CD4-positive, alpha-beta T cell treated with Interleukin-10 for 1 hour (primary cell): Measurements from ENCODE around the gene IL23A.
"Not testable (repeated sequence)": the region's sequence is repeated elsewhere in the genome, so short reads cannot be mapped to it uniquely, and the experiment has no call there.

Experiments used
- DNase-seq: peaks from one replicate; pipeline ENCODE4 v3.0.0-alpha.2; 2020

The IL23A gene

DNA sequence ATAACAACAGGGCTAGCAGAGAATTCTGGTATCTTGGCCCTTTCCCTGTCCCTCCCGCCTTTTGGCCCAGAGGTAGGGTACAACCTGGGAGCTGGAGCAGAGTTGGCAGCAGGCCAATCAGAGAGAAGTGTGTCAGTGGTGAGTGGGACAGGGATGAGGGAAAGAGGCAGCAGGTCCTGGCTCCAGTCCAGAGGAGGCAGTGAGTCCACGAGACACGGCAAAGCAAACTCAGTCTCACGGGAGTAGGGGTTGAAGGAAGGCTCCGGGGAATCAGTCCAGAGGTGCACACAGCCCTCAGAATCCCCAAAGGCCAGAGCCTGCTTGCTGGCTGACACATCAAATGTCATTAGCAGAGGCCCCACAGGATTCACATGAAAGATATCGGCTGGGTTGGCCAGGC lies 12.2 kb upstream of the IL23A start:
- DNase-seq, result no peak

DNA sequence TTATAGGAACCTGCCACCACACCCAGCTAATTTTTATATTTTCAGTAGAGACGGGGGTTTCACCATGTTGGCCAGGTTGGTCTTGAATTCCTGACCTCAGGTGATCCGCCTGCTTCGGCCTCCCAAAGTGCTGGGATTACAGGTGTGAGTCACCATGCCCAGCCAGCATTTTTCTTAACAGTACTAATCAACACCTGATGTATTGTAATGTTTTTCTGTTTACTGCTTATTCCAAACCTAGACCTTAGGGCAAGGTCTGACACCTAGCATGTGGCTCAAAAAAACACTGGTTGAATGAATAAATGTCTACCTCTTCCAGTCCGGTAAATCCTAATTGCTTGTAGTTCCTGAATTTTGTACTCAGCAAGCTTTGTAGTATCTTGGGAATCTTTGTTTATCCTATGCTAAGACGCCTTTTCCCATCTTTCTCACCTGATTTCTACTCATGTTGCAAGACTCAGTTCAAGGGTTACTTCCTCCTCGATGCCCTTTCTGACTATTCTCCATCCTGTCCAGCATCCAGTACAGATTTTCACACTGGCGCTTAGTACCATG lies 7.7 kb upstream of the IL23A start:
- no peak for DNase-seq

DNA sequence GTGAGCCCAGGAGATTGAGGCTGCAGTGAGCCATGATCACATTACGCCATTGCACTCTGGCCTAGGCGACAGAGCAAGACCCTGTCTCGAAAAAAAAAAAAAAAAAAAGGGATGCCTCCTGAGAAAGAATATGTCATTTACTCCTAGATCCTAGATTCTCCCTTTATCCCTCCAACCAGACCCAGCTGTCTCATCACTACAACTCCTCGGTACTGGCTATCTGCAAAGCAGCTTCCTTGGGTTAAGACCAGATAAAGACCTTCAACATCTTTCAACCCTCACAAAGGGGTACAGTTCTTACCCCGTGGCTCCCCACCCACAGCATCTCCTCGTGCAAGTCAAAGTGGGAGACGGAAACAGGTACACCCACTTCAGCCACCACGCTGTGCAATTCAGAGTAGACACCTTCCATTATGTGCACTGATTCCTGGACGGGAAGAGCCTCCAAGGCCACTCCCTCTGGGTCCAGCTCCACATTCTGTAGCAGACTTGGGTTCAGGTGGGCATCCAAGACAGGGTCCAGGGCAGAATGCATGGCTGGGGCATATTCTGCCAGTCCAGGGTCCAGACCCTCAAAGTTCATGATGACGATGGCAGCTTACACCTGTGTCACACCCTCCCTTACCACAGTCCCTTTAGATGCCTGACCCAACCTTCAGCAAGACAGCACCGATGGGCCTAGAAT lies 6.0 kb upstream of the IL23A start:
- no peak for DNase-seq

DNA sequence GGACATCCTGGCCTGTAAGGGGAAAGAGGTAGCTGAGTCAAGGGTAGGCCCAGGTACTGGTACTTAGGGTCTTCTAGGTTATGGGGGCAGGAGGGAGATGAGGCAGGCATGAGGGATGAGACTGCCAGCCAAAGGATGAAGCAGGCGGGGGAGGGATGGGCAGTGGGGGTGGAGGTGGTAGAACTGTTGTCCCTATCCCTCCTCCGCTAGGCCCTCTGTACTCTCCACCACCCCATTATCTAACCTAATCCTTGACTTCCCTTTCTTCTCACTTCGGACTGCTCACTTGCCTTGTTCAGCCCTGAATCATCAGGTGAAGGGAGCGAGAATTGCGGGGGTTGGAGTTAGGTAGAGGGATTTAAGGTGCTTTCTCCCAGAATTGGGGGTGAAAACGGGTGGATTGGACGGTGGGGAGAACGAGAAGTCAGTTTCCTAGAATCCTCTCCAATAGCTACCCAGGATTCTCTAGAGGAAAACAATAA lies 5.4 kb upstream of the IL23A start:
- no peak for DNase-seq

DNA sequence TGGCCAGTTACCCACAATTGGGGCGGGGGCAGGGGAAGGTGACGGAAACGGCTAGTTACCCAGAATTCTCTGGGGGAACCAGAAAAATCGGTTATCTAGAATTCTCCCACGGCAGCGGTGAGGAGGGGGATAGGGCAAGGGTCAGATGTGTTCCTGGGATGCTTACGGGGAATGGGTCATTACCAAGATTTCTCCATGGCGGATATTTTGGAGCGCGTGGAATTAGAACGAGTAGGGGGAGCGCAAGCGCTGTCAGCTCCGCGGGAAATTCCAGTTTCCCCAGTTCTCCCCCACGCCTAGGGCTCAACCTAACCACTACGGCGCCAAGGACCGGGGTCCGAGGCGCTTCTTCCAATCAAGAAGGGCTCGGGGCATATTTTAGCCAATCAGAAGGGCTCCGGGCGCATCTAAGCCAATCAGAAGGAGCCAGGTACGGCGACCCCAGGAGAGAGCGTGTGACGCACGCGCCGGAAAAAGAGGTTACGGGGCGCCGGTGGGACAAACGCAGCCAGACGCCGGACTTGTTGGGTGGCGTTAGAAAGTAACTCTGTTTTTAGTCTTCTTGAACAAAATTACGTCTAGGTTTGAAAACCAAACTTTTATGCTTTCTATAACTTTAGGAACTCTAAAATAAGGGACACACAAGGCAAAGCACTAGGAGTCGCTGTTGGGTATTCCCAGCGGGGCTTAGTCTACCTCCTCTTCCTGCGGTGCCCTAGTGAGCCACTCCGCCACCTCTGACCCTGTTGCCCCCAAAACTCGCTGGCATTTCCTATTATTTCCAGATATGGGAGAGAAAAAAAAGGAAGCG lies 4.8 kb upstream of the IL23A start, which contains the start of gene PAN2:
TSS of gene PAN2 (minus strand) at position 322 of the 811 bp plus-strand sequence. CDS start 906 bp downstream, outside the sequence.
- DNase-seq, result peak; percentile 97

DNA sequence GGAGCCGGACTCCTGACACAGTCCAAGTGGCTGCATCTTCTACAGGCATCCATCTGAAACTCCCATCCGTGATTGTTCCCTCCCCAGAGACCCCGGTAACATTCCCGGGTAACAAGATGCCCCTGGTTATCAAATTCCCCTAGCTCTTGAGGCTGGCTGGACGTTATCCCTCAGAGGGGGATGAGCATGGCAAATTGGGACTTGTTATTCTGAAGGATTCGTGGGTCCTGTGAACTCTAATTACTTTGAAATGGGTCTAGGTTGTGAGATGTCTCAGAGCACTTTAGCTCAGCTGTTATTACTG lies 4.2 kb upstream of the IL23A start:
- DNase-seq, result no peak

DNA sequence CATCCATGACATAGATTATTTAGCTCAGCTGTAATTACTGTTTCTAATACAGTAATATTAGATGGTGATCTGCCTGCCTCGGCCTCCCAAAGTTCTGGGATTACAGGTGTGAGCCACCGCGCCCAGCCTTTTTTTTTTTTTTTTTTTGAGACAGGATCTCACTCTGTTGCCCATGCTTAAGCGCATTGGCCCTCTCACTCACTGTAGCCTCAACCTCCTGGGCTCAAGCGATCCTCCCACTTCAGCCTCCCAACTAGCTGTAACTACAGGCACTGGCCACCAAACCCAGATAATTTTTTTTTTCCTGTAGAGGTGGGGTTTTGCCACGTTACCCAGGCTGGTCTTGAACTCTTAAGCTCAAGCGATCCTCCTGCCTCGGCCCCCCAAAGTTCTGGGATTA lies 3.2 kb upstream of the IL23A start:
- DNase-seq, result not testable (repeated sequence)

DNA sequence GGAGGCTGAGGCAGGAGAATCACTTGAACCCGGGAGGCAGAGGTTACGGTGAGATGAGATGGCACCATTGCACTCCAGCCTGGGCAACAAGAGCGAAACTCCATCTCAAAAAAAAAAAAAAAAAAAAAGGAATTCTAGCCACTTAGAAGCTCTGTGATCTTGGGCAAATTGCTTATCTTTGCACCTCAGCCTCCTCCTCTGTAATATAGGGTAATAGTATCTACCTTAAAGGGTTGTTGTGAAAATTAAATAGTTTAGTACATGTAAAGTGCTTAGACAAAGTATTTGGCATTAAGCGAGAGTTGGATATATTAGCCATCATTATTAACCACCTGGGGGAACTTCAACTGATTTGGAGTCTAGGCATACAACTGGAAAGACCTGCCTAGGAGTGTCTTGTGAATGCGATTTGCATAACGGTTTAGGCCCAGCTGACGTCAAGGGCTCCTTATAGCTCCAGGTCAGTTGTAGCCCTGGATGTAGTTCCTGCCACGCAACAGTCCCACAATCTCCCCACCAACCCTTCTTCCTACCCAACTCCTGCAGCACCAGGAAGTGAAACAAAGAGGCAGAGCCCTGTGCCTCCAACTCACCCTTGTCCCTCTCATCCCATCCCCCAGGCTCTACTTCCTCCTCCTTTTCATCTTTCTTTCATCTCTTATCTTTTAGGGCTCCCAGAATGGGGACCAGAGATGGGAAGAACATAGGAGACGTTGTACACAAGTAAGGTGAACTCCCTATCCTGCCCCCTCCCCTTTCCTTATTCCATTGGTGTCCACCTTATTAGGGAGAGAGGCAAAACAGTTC lies 2.1 kb upstream of the IL23A start:
- no peak for DNase-seq

DNA sequence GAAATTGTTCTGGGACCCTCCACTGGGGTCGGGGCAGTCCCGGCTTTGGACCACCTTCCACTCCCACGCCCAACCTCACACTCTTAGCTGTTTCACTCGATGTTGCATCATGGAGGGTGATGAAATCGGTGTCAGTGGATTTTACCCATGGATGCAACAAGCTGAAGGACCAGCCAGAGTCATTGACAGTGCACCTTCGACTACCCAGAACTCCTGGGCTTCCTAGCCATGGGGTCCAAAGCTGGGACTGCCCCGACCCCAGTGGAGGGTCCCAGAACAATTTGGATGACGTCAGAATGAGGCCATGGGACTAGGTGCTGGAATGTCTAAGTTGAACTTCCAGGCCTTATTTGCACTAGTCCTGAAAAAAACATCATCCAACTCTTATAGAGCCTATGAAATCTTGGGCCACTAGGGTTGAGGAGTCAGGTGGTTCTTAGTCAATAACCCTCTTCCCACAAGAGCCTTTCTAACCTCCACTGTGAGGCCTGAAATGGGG lies 882 bp upstream of the IL23A start:
- no peak for DNase-seq

DNA sequence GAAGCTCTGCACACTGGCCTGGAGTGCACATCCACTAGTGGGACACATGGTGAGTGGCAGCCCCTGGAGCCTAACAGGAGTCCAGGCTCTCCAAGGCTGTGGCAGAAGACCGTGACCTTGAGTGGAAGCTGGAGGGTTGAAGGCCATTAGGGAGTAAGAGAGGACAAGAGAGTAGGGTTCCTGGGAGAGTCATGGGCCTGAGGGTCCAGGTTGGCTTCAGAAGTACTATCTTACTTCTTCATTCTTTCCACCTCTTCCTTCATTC lies 406 bp downstream of the IL23A start:
- DNase-seq, result no peak

DNA sequence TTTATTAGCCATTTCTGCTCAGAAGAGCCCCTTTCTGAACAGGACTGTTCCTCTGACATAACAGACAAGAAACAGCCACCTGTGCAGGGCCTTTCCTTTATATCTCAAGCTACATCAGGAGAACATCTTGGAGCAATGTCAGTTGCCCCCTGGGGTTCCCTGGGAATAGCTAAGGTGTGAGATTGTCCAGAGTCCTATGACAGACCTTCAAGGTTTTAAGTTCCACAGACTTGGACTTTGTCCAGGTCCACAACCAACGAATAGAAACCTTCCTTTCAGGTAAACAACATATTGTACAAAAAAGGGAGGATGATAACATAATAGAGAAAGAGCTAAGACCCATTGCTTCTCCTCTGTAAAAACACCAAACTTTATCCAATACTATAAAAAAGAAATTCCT lies 2.9 kb downstream of the IL23A start:
- DNase-seq, result no peak

DNA sequence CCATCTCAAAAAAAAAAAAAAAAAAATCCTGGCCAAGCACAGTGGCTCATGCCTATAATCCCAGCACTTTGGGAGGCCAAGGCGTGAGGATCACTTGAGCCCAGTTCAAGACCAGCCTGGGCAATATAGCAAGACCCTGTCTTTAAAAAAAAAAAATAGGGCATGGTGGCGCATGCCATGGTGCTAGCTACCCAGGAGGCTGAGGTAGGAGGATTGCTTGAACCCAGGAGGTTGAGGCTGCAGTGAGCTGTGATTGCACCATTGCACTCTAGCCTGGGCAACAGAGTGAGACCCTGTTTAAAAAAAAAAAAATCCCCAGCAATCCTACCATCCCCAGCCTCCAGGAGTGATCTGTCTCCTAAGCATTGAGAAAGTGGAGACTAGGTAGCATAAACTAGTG lies 3.6 kb downstream of the IL23A start:
- not testable (repeated sequence) for DNase-seq

DNA sequence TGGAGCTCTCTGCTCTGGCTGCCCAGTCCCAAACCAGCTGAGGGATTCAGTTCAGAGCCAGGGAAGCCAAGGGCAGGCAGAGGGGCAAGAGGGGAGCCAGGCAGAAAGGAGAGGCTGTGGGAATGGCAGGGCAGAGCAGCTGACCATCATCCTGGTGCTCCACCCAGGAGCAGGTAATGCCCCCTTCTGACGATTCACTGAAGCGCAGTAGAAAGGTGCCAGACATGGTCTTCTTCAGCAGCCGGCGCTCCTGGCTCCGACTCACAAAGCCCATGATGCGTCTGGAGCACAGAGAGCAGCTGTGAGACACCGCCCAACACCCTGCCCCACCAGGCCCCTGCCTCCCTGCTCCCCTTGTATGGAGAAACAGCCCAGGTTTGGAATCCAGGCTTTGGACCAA lies 8.0 kb downstream of the IL23A start:
- DNase-seq, result no peak

DNA sequence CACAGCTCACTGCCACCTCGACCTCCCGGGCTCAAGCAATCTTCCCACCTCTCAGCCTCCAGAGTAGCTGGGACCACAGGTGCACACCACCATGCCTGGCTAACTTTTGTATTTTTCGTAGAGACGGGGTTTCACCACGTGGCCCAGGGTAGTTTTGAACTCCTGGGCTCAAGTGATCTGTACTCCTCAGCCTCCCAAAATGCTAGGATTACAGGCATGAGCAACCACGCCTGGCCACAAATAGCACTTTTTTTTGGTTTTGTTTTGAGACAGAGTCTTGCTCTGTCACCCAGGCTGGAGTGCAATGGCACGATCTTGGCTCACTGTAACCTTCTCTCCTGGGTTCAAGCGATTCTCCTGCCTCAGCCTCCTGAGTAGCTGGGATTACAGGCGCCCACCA lies 8.6 kb downstream of the IL23A start:
- not testable (repeated sequence) for DNase-seq

DNA sequence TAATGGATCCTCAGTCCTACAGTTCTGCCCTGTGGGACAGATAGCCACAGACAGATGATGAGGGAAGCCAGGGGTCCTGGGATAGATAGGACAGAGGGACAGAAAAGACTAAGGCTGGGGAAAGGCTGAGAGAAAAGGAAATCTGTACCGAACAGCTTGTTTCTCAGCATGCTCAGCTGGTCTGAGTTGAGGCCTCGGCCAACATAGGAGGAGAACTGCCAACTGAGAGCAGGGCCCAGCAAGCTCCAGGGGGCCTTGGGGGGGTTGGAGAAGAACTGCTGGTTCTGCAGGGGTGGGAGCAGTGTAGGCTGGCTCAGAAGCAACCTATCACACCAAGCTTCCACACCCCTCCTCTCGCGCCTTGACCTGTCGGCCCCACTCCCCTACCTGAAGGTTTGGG lies 10.1 kb downstream of the IL23A start:
- DNase-seq, result no peak

DNA sequence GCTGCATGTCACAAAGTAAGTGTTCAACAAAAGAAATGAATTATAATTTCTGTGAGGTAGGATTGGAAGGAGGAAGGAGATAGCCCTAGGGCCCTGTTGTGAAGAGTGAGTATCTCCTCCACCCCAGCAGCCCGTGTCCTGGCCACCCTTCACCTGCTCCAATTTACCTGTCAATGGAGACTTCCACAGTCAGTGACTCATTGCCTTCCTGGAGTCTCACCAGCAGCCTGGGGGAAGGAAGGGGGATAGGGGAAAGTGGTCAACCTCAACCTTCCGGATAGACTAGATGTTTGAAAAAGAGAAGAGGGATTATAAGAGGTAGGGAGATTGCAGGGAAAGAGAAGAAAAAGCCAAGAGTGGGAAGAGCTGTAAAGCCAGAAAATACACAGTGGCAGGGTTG lies 12.0 kb downstream of the IL23A start:
- DNase-seq, result no peak

DNA sequence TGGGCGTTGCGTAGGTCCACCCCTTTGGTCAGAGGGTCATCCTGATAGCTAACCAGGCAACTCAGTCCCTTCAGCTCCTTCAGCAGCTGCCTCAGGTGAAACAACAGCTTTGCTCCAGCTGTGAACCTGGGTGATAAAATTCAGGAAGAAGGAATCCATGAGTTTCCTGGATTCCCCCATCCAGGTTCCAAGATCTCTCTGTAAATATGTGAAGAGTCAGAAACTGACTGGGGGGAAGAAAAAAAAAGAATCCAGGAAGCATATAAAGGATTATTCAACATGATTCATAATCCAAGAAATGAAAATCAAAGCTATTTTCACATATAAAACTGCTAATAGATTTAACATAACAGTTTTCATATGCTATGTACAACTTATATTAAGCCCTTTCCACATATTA lies 12.6 kb downstream of the IL23A start:
- DNase-seq, result no peak

DNA sequence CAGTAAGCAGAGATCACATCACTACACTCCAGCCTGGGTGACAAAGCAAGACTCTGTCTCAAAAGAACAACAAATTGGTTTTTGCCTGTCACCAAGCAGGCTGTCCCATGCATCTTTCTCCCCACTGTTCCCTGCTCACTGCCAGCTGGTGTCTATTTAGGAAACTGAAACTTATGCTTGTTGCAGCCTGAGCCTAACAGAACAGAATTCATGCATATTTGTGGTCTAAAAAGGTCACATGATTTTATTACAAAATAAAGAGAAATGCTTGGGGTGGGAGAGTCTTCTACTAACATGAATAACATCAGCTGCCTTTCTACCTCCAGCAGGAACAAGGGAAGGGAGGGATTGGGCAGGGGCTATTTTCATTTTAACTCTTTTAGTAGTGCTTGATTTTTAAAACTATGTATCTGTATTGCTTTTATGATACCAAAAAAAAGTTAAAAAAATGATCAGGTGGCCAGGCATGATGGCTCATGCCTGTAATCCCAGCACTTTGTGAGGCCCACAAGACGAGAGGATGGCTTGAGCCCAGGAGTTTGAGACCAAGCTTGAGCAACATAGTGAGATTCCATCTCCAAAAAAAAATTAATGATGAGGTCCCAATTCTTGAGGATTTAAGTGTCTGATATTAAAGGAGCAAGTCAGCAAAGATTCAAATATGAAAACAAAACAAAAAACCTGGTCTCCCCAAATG lies 20.3 kb downstream of the IL23A start:
- no peak for DNase-seq

DNA sequence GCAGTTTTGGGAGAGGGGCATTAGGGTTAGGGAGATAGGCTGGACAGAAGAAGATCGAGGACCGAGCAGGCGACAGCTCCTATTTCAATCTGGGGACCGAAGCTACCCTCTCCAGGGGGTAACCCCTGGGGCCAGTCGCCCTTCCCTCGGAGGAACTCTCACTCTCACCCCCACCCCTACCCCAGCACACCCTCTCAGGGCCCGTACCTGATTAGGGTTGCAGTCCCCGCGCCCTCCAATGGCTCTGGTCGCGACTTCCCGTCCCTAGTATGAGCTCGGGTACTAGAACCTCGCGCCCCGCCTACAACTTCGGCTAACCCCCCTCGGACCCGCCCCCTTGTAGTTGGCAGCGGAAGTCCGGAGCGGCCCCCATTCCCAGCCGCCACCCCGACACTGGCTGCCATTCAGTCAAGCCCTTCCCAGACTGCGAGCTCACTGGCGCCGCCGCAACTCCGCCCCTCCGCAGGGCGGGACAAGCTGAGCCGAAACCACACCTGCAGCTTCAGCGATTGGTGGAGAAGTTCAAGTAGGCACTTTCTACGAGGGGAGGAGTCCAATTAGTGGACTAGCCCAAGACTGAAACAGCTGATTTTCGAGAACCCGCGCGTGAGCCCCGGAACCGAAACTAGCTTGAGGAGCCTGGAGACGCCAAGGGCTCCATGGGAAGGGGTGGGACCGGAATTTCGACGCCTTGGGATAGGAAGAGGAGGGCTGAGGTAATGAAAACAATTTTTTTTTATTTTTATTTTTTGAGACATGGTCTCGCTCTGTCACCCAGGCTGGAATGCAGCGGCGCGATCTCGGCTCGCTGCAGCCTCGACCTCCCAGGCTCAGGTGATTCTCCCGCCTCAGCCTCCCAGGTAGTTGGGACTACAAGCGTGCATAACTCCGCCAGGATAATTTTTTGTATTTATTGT lies 21.4 kb downstream of the IL23A start, which contains the start of gene STAT2:
TSS of gene STAT2 (minus strand) at position 257 of the 917 bp plus-strand sequence. CDS start 3,536 bp downstream, outside the sequence.
- peak; percentile 100 for DNase-seq

DNA sequence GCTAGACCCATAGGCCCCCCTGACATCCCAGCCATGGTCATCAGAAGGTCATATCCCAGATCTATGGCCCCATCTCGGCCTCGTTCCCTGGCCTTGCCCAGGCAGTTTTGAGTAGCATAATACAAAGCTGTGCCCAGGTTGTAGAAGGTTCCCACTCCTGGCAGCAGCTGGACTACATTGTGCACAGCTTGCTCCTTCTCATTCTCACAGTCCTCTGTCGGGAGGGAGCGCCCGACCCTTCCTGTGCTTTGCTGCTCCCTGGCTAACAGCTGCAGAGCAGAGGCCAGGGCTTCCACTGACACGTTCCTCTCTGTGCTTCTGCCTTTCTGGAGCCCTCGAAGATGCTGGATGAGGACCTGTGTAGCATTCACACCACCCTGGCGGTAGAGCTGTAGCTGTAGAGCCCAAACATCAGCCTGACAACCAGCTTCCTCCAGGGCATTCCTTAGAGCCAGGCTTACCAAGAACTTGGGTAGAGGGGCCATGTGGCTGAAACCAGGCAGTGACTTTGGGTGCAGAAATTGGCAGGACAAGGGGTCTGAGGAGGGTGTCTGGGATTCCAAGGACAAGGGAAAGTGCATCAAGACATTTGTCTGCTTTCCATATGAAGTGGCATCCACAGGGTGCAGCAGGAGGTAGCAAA lies 22.9 kb downstream of the IL23A start:
- no peak for DNase-seq
